NCI-H69 (cell line): Measurements from ENCODE around the gene OR2A42.
A peak's percentile ranks its signal among the peaks of the same experiment; 100 is the strongest.
"Not testable (repeated sequence)": the region's sequence is repeated elsewhere in the genome, so short reads cannot be mapped to it uniquely, and the experiment has no call there.

ENCODE experiments used
- DNase-seq: peaks from one replicate; lab custom pipeline; 2025; lab: John Stamatoyannopoulos, UW

OR2A42 gene

GRCh38 chr7:144220531-144220930 lies 18.9 kb downstream of the OR2A42 start:
- not testable (repeated sequence) for DNase-seq

DNA sequence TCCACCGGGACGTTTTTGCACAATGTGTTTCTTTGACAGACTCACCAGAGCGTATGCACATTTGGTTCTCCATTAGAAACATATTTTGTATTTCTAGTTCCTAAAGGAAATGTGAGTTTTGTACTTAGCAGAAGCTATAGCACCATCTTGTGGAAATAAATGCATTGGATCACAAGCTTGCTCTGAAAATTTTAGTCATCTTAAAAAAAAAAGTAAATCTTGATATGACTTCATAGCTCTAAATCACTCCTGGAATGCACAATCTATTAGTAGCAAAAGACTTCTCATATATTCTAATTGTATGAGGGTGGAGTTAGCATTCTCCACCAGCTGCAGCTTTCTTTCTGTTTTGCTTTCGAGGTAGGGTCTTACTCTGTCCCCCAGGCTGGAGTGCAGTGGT lies 20.3 kb downstream of the OR2A42 start:
- not testable (repeated sequence) for DNase-seq

- not testable (repeated sequence) for DNase-seq
Observed at GRCh38 chr7:144218581-144218980, 20.8 kb downstream of the OR2A42 start.

DNA sequence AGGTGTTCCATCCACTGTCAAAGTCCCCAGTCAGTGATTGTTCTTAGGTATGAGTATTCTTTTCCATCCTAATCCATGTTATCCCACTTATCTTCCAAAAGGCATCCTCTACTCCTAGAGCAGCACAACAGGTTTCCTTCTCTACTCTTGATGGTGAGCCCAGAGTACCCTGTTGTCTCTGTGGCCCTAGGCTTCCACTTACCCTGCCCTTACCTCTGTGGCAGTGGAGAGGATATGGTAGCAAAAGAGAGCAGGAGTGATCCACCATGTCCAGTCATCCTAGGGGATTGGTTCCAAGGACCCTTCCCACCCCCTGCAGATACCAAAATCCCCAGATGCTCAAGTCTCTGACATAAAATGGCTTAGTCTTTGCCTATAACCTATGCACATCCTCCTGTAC lies 22.2 kb downstream of the OR2A42 start:
- DNase-seq = not testable (repeated sequence)

DNA sequence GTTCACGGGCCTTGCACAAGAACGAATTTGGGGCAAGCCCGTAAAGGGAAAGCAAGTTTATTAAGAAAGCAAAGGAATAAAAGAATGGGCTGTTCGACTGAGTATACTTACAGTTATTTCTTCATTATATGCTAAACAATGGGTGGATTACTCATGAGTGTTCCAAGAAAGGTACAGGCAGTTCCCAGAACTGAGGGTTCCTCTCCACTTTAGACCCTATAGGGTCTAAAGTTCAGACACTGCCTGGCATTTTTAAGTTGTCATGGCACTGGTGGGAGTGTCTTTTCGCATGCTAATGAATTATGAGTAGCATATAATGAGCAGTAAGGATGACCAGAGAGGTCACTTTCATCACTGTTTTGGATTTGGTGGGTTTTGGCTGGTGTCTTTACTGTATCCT lies 34.1 kb downstream of the OR2A42 start:
- DNase-seq = not testable (repeated sequence)

DNA sequence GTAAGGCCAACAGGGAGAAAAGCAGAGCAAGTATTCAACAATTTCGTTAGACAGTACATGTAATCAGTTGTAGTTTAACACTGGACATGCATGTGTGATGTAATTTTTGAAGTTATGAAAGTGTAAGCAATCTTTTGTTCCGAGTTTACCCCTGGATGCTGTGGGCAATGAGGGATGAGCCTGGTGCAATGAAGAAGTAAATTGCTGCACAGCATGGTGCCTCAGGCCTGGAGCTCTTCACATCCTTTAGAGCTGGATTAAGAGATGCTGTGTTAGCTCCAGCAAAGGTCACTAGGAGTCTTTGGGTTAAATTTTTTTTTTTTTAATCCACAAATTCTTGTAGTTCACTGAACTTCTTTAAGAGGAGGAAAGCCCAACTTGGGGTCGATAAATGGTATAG lies 36.3 kb downstream of the OR2A42 start:
- not testable (repeated sequence) for DNase-seq

DNA sequence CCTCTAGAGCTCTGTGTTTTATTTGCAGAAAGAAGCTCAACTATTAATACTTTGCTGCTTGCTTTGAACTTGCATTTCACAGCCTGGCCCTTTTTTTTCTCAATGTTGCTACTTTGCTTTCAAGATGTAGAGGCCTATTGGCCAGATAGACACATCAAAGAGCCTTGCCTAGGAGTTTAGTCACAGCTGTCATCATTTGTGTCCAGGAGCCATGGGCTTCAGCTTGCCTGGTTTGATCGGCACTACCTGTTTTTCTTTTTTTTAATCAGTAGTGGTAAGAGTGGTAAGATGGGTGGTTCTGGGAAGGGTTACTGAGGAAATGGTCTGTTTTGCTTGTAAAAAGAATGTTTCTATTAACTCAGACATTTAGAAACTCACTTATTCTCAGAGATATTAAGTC lies 37.4 kb downstream of the OR2A42 start:
- DNase-seq = not testable (repeated sequence)

DNA sequence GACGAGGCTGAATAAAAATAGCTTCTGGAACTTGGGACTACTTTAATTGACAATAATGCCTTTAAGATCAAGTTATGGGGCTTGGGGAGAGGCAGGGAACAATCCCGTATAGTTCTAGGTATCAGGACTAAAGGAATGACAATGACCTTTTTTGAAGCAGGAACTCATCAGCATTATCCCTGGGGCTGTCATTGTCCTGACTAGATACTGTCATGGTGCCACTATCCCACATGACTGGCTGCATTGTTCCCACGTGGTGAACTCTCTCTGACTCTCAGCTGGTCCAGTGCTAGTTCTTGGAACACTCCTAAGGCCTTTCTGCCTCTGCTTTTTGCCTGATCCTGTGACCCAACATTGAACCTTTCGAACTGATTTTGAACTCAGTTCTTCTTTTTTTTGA lies 40.5 kb downstream of the OR2A42 start:
- DNase-seq = not testable (repeated sequence)

- not testable (repeated sequence) for DNase-seq
Observed at GRCh38 chr7:144195212-144195872, 44.1 kb downstream of the OR2A42 start, which contains the start of gene ARHGEF35. Gene ARHGEF35, minus strand, starts transcription at chr7:144195833. Its CDS starts 7,450 bp downstream, at chr7:144188383.

- not testable (repeated sequence) for DNase-seq
Observed at GRCh38 chr7:144194453-144194852, 45.0 kb downstream of the OR2A42 start.

GRCh38 chr7:144193782-144194181 lies 45.6 kb downstream of the OR2A42 start:
- not testable (repeated sequence) for DNase-seq

DNA sequence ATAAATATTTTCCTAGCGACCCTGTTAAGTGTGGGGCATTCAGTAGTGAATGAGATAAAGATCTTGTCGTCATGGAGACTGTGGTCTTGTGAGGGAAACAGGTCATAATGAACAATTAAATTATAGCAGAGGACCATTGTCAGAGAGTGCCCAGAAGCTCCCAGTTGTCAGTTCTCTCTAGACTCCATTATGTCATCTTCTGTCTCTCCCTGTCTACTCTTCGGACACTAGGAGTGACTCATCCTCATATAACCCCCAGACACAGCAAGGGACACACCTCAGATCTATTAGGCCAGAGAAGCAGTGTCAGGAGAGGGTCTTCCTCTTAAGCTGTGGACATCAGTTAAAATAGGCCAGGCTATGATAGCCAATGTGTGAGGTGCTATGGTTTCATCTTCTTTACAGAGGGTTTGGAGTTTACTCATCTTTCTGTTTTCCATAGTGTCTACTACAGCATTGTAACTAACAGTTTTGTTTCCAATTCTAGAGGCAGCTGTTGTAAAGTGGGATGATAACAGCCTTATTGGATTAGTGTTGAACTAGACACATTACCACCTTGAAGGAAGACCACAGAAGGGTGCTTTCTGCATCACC lies 50.7 kb downstream of the OR2A42 start:
- not testable (repeated sequence) for DNase-seq

- DNase-seq = not testable (repeated sequence)
Observed at GRCh38 chr7:144187848-144188247, 51.6 kb downstream of the OR2A42 start.

GRCh38 chr7:144183166-144183565 lies 56.2 kb downstream of the OR2A42 start, which contains the start of gene CTAGE4:
Gene CTAGE4, plus strand, starts transcription at chr7:144183466. Its CDS starts 38 bp downstream, at chr7:144183504.
- DNase-seq = not testable (repeated sequence)

DNA sequence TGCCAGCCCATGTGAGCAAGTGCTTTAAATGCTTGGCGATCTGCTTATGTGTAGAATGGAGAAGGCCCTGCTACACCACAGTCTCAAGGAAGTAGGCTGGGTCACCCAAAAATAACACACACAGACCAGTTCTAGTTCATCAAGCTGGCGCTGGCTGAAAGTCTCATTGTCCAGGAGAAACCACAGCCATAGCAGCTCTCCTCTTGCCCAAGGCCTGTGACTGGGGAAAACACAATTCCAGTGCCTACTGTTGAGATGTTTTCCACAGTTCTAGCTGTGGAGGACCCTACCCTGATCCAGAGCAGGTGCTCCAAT lies 60.3 kb downstream of the OR2A42 start:
- not testable (repeated sequence) for DNase-seq

DNA sequence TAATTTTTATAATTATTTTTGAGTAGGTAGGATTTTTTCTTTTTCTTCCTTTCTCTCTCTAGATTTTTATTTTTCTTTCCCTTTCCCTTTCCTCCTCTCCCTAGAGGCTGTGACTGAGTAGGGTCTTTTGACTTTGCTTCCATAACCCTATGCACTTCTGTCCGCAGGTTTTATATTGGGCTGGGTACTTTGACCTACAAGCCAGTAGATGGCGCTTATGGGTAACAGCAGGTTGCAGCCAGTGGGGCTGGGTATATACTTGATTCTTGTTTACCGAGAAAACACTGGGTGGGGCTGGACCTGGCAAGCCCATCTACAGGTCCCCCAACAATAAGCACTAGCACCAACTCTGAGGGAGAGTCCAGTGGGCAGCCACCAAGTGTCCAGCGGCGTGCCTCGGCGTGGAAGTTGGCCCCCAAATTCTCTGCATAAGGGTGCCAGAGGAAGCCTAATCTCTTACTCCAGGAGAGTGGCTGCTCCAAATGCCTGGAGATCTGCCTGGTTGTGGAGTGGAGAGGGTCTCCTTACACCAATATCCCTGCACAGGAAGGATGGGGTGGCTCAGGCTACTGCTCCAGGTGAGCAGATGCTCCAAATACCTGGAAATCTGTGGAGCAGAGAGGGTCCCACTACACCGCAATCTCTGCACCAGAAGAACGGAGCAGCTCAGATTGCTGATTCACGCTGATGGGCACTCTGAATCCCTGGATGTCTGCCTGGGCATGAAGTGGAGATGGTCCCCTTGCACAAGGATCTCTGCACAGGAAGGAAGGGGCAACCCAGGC lies 60.8 kb downstream of the OR2A42 start:
- peak; percentile 38 for DNase-seq
